Karpas-422 (cell line): ENCODE results near the gene SLC12A5. TPM values are rescaled to one million over a fixed set of nuclear protein-coding genes. Genes with fewer than 3 reads are reported as not detected.

Experiments used
- DNase-seq: peaks from one replicate; pipeline ENCODE4 v3.0.0-alpha.2; 2015
- H2AFZ ChIP-seq: fragments of 200-600 bp; sonication (generic); 2 replicates; pipeline ENCODE4 v1.6.1; 2014; ENCODE audit warnings: antibody characterized with exemption, low read length, mixed read lengths
- H3K27ac ChIP-seq: fragments of 200-600 bp; sonication (generic); 2 replicates; pipeline ENCODE4 v1.5.1; 2014; ENCODE audit warnings: mild to moderate bottlenecking, low read length, moderate library complexity
- H3K27me3 ChIP-seq: fragments of 200-600 bp; sonication (generic); 2 replicates; pipeline ENCODE4 v1.6.1; 2014; ENCODE audit warnings: low read length, mixed read lengths
- H3K36me3 ChIP-seq: fragments of 200-600 bp; sonication (generic); 2 replicates; pipeline ENCODE4 v1.6.1; 2014; ENCODE audit warnings: low read length, mixed read lengths; ENCODE audit not compliant: insufficient read depth
- H3K4me1 ChIP-seq: fragments of 200-600 bp; sonication (generic); 2 replicates; pipeline ENCODE4 v1.6.1; 2014; ENCODE audit warnings: mild to moderate bottlenecking, low read length, mixed read lengths
- H3K4me2 ChIP-seq: fragments of 200-600 bp; sonication (generic); 2 replicates; pipeline ENCODE4 v1.6.1; 2014; ENCODE audit warnings: low read length, low read depth, mild to moderate bottlenecking; ENCODE audit not compliant: poor library complexity, severe bottlenecking
- H3K4me3 ChIP-seq: fragments of 200-600 bp; sonication (generic); 2 replicates; pipeline ENCODE4 v1.5.1; 2014; ENCODE audit warnings: mild to moderate bottlenecking, antibody characterized with exemption, low read length, mixed read lengths
- H3K79me2 ChIP-seq: fragments of 200-600 bp; sonication (generic); 2 replicates; pipeline ENCODE4 v1.6.1; 2014; ENCODE audit warnings: mild to moderate bottlenecking, low read length, mixed read lengths
- H3K9ac ChIP-seq: fragments of 200-600 bp; sonication (generic); 2 replicates; pipeline ENCODE4 v1.6.0; 2014; ENCODE audit warnings: low read length
- H3K9me2 ChIP-seq: fragments of 200-600 bp; sonication (generic), shearing (Covaris generic); replicated peaks from 2 replicates; pipeline ENCODE4 v1.6.0; 2014; ENCODE audit warnings: mild to moderate bottlenecking, low read length, moderate library complexity; ENCODE audit not compliant: insufficient read depth
- H3K9me3 ChIP-seq: fragments of 300-700, 200-600 bp; sonication (generic); 2 replicates; pipeline ENCODE4 v1.6.1; 2014; ENCODE audit warnings: low read length, mixed read lengths
- H4K20me1 ChIP-seq: fragments of 200-600 bp; sonication (generic); 2 replicates; pipeline ENCODE4 v1.6.1; 2014; ENCODE audit warnings: mild to moderate bottlenecking, antibody characterized with exemption, low read length, low read depth; ENCODE audit not compliant: insufficient read depth
- total RNA-seq: library from RNA; depleted of rRNA; stranded (reverse); fragments of >200 nt; shearing (Covaris generic); gene quantifications from 2 replicates; pipeline ENCODE4 v1.2.3, GENCODE V29; 2014; ENCODE audit warnings: low replicate concordance; rRNA removed

Gene SLC12A5
- total RNA-seq, 1 experiment from 2014 or later, result not detected

DNA sequence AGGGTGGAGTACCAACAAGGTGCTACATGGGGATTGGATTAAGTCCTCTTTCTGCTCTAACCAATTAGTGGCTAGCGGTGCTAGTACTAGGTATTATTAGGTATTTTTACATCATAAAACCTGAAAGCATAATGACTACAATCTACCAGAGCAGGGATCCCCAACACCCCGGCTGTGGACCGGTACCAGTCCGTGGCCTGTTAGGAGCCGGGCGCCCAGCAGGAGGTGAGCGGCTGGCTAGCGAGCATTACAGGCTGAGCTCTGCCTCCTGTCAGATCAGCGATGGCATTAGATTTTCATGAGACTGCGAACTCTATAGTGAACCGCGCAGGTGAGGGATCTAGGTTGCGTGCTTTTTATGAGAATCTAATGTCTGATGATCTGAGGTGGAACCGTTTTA, 80.0 kb downstream of the SLC12A5 start:
- Histone ChIP-seq H3K9me2 (no peaks in the 10 kb centered on the region), H3K9ac (peak overlapping the region; percentile 31; the same call in 1 of the 2 replicates), H2AFZ (peak overlapping the region; percentile 76; the same call in 1 of the 2 replicates), H3K27me3 (no peaks in the 10 kb centered on the region), H3K36me3 (no peaks in the 10 kb centered on the region), H3K9me3 (no peaks in the 10 kb centered on the region), H3K79me2 (no peaks in the 10 kb centered on the region), H3K4me3 (no peak overlapping the region; the same call in 1 of the 2 replicates), H3K4me2 (peak overlapping the region; percentile 40), H4K20me1 (no peaks in the 10 kb centered on the region), H3K4me1 (peaks cover 25% of the 10 kb centered on the region), H3K27ac (peak overlapping the region; percentile 15)
- DNase-seq, result no peak

Other genes with a start within 250 kb of the SLC12A5 start
- gene WFDC3, start 237.3 kb upstream of the SLC12A5 start, total RNA-seq, result not detected in 2 replicates
- 14.2 and 36.0 TPM in 2 replicates for gene DNTTIP1, start 237.3 kb upstream of the SLC12A5 start, total RNA-seq
- gene UBE2C, start 216.6 kb upstream of the SLC12A5 start, total RNA-seq, result 124 and 141 TPM in 2 replicates
- not detected in 2 replicates for gene TNNC2, start 201.9 kb upstream of the SLC12A5 start, total RNA-seq
- not detected in 2 replicates for gene SNX21, start 195.4 kb upstream of the SLC12A5 start, total RNA-seq
- gene ACOT8, start 171.8 kb upstream of the SLC12A5 start, total RNA-seq, result 93.7 and 96.4 TPM in 2 replicates
- 8.9 and 9.9 TPM in 2 replicates for gene ZSWIM3, start 171.6 kb upstream of the SLC12A5 start, total RNA-seq
- 10.8 and 19.0 TPM in 2 replicates for gene ZSWIM1, start 148.0 kb upstream of the SLC12A5 start, total RNA-seq
- gene SPATA25, start 141.6 kb upstream of the SLC12A5 start, total RNA-seq, result 4.7 TPM in 1 of 2 replicates, not detected in the other
- 3.1 and 4.3 TPM in 2 replicates for gene NEURL2, start 138.0 kb upstream of the SLC12A5 start, total RNA-seq
- gene CTSA, start 137.9 kb upstream of the SLC12A5 start, total RNA-seq, result 39.5 and 52.9 TPM in 2 replicates
- gene PLTP, start 117.1 kb upstream of the SLC12A5 start, total RNA-seq, result 19.8 and 29.0 TPM in 2 replicates
- 10.0 and 12.0 TPM in 2 replicates for gene PCIF1, start 94.5 kb upstream of the SLC12A5 start, total RNA-seq
- gene ZNF335, start 57.0 kb upstream of the SLC12A5 start, total RNA-seq, result 13.2 and 20.3 TPM in 2 replicates
- gene MMP9, start 20.3 kb upstream of the SLC12A5 start, total RNA-seq, result not detected in 2 replicates
- 20.4 and 32.8 TPM in 2 replicates for gene NCOA5, start 60.7 kb downstream of the SLC12A5 start, total RNA-seq
- 6.3 and 12.1 TPM in 2 replicates for gene CD40, start 89.1 kb downstream of the SLC12A5 start, total RNA-seq